SK-N-SH treated with all-trans-retinoic acid at 6 μM for 48 hours (cell line): Measurements from ENCODE around the gene RBFOX2.
A peak's percentile ranks its signal among the peaks of the same experiment; 100 is the strongest.

Source experiments
- ATAC-seq: fragments of 200-7000 bp; cut with Tn5 transposase; 3 replicates; pipeline ENCODE4 v1.9.1; 2020; ENCODE audit warnings: mild to moderate bottlenecking, moderate library complexity
- BACH2 ChIP-seq: fragments of 250-450 bp; sonication (Bioruptor Pico); IDR thresholded peaks from 2 replicates; pipeline ENCODE4 v1.9.0; 2021; ENCODE audit warnings: mild to moderate bottlenecking, borderline replicate concordance
- CSDC2 ChIP-seq: fragments of 250-450 bp; sonication (Bioruptor Pico); IDR thresholded peaks from 2 replicates; pipeline ENCODE4 v1.5.0; 2020; ENCODE audit warnings: mild to moderate bottlenecking, moderate library complexity
- ESRRG ChIP-seq: fragments of 250-450 bp; sonication (Bioruptor Pico); IDR thresholded peaks from 2 replicates; pipeline ENCODE4 v1.6.1; 2021; ENCODE audit warnings: mild to moderate bottlenecking
- ISL1 ChIP-seq: fragments of 250-450 bp; sonication (Bioruptor Pico); IDR thresholded peaks from 2 replicates; pipeline ENCODE4 v2.1.2; 2022; ENCODE audit warnings: mild to moderate bottlenecking, moderate library complexity
- OSR1 ChIP-seq: fragments of 250-450 bp; sonication (Bioruptor Pico); IDR thresholded peaks from 2 replicates; pipeline ENCODE4 v1.8.0; 2022; ENCODE audit warnings: moderate library complexity, mild to moderate bottlenecking, inconsistent platforms
- PPARA ChIP-seq: fragments of 250-450 bp; sonication (Bioruptor Pico); IDR thresholded peaks from 2 replicates; pipeline ENCODE4 v1.5.0; 2020; ENCODE audit warnings: mild to moderate bottlenecking, borderline replicate concordance
- RARB ChIP-seq: fragments of 250-450 bp; sonication (Bioruptor Pico); IDR thresholded peaks from 2 replicates; pipeline ENCODE4 v1.8.0; 2021; ENCODE audit warnings: mild to moderate bottlenecking, moderate library complexity
- SNAI2 ChIP-seq: fragments of 250-450 bp; sonication (Bioruptor Pico); IDR thresholded peaks from 2 replicates; pipeline ENCODE4 v1.5.0; 2020; ENCODE audit warnings: mild to moderate bottlenecking, moderate library complexity
- TOX ChIP-seq: fragments of 250-450 bp; sonication (Bioruptor Pico); IDR thresholded peaks from 2 replicates; pipeline ENCODE4 v1.8.0; 2021; ENCODE audit warnings: mild to moderate bottlenecking, moderate library complexity, borderline replicate concordance
- ZC3H10 ChIP-seq: fragments of 250-450 bp; sonication (Bioruptor Pico); IDR thresholded peaks from 2 replicates; pipeline ENCODE4 v1.5.1; 2021; ENCODE audit warnings: mild to moderate bottlenecking, moderate library complexity
- ZFP3 ChIP-seq: fragments of 250-450 bp; sonication (Bioruptor Pico); IDR thresholded peaks from 2 replicates; pipeline ENCODE4 v1.5.0; 2020; ENCODE audit warnings: mild to moderate bottlenecking, moderate library complexity
- ZFP30 ChIP-seq: fragments of 450-650 bp; formaldehyde crosslinking; IDR thresholded peaks from 2 replicates; pipeline ENCODE4 v1.5.0; 2022; ENCODE audit warnings: mild to moderate bottlenecking, moderate library complexity
- ZNF565 ChIP-seq: fragments of 450-650 bp; formaldehyde crosslinking; conservative IDR thresholded peaks from 2 replicates; pipeline ENCODE4 v1.5.0; 2020; ENCODE audit warnings: low read depth, mild to moderate bottlenecking, moderate library complexity
- ZNF70 ChIP-seq: fragments of 450-650 bp; formaldehyde crosslinking; IDR thresholded peaks from 2 replicates; pipeline ENCODE4 v1.5.0; 2020; ENCODE audit warnings: mild to moderate bottlenecking, moderate library complexity
- TF ChIP-seq, protein P1 (sequence below): fragments of 250-450 bp; sonication (Bioruptor Pico); IDR thresholded peaks from 2 replicates; pipeline ENCODE4 v1.5.0; 2020; ENCODE audit warnings: mild to moderate bottlenecking, moderate library complexity
- TF ChIP-seq, protein P2 (sequence below): fragments of 250-450 bp; sonication (Bioruptor Pico); IDR thresholded peaks from 2 replicates; pipeline ENCODE4 v1.5.1; 2021; ENCODE audit warnings: mild to moderate bottlenecking, moderate library complexity
- TF ChIP-seq, protein P3 (sequence below): fragments of 250-450 bp; sonication (Bioruptor Pico); IDR thresholded peaks from 2 replicates; pipeline ENCODE4 v1.8.0; 2021; ENCODE audit warnings: low read depth, mild to moderate bottlenecking, moderate library complexity, borderline replicate concordance
- TF ChIP-seq, protein P4 (sequence below): fragments of 250-450 bp; sonication (Bioruptor Pico); IDR thresholded peaks from 2 replicates; pipeline ENCODE4 v1.8.0; 2020; ENCODE audit warnings: mild to moderate bottlenecking, moderate library complexity, borderline replicate concordance

RBFOX2 gene

DNA sequence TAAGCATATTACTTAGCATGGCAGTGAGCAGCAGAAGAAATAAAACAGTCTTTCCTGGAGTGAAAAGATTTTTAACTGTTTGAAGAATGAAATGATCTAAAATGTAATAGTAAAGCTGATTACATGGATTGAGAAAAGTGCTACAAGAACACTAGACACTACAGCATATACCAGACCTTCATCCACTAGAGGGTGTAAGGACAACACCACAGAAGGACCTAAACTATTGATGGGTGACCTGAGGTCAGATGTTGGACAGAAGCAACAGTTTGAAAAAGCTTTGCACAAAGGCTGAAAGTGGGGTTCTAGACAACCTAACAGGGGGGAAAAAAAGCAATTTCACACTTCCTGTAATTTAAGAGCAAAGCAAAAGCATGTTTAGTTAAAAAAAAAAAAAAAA is 97.7 kb downstream of the RBFOX2 start:
- TF ChIP-seq RARB (CRISPR knock-in tag) (no peak), PPARA (CRISPR knock-in tag) (no peak), OSR1 (CRISPR knock-in tag) (no peak), BACH2 (CRISPR knock-in tag) (no peak), ZNF565 (CRISPR knock-in tag) (no peak), ZFP30 (CRISPR knock-in tag) (no peak), TOX (CRISPR knock-in tag) (no peak), ZNF70 (CRISPR knock-in tag) (no peak), ESRRG (CRISPR knock-in tag) (no peak), ZC3H10 (CRISPR knock-in tag) (no peak)
- TF ChIP-seq, protein P1, sequence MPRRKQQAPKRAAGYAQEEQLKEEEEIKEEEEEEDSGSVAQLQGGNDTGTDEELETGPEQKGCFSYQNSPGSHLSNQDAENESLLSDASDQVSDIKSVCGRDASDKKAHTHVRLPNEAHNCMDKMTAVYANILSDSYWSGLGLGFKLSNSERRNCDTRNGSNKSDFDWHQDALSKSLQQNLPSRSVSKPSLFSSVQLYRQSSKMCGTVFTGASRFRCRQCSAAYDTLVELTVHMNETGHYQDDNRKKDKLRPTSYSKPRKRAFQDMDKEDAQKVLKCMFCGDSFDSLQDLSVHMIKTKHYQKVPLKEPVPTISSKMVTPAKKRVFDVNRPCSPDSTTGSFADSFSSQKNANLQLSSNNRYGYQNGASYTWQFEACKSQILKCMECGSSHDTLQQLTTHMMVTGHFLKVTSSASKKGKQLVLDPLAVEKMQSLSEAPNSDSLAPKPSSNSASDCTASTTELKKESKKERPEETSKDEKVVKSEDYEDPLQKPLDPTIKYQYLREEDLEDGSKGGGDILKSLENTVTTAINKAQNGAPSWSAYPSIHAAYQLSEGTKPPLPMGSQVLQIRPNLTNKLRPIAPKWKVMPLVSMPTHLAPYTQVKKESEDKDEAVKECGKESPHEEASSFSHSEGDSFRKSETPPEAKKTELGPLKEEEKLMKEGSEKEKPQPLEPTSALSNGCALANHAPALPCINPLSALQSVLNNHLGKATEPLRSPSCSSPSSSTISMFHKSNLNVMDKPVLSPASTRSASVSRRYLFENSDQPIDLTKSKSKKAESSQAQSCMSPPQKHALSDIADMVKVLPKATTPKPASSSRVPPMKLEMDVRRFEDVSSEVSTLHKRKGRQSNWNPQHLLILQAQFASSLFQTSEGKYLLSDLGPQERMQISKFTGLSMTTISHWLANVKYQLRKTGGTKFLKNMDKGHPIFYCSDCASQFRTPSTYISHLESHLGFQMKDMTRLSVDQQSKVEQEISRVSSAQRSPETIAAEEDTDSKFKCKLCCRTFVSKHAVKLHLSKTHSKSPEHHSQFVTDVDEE = no peak
- TF ChIP-seq, protein P2, sequence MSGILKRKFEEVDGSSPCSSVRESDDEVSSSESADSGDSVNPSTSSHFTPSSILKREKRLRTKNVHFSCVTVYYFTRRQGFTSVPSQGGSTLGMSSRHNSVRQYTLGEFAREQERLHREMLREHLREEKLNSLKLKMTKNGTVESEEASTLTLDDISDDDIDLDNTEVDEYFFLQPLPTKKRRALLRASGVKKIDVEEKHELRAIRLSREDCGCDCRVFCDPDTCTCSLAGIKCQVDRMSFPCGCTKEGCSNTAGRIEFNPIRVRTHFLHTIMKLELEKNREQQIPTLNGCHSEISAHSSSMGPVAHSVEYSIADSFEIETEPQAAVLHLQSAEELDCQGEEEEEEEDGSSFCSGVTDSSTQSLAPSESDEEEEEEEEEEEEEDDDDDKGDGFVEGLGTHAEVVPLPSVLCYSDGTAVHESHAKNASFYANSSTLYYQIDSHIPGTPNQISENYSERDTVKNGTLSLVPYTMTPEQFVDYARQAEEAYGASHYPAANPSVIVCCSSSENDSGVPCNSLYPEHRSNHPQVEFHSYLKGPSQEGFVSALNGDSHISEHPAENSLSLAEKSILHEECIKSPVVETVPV (CRISPR knock-in tag) = no peak
- TF ChIP-seq, protein P3, sequence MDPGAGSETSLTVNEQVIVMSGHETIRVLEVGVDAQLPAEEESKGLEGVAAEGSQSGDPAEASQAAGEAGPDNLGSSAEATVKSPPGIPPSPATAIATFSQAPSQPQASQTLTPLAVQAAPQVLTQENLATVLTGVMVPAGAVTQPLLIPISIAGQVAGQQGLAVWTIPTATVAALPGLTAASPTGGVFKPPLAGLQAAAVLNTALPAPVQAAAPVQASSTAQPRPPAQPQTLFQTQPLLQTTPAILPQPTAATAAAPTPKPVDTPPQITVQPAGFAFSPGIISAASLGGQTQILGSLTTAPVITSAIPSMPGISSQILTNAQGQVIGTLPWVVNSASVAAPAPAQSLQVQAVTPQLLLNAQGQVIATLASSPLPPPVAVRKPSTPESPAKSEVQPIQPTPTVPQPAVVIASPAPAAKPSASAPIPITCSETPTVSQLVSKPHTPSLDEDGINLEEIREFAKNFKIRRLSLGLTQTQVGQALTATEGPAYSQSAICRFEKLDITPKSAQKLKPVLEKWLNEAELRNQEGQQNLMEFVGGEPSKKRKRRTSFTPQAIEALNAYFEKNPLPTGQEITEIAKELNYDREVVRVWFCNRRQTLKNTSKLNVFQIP (CRISPR knock-in tag) = no peak
- TF ChIP-seq, all 23 proteins: peak for 0
- ATAC-seq = peak; percentile 99

DNA sequence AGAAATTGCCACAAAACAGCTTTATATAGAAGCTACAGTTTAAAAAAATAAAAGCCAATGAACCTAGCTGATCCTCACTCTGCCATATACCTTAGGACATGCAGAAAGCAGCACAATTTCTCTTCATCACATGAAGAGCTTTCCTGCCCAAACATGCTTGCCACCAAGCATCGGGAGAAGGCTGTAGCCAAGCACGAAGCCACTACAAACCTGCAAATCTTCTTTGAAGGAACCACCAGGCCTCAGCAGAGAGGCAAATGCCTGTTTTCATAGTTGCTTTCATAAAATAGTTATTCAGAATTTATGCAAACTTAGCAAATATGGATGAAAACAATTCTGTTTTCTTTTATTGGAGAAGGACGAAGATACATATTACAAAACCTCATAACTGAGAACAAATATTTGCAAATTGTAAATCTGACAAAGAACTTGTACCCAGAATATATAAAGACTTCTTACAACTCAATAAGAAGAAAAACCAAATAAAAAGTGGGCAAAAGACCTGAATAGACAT is 100.3 kb downstream of the RBFOX2 start:
- TF ChIP-seq PPARA (CRISPR knock-in tag) = no peak
- TF ChIP-seq, protein P1 = no peak
- TF ChIP-seq, protein P2 (CRISPR knock-in tag) = no peak
- no peak for TF ChIP-seq ZC3H10 (CRISPR knock-in tag)
- no peak for TF ChIP-seq CSDC2 (CRISPR knock-in tag)
- no peak for TF ChIP-seq BACH2 (CRISPR knock-in tag)
- TF ChIP-seq SNAI2 (CRISPR knock-in tag) = no peak
- TF ChIP-seq ZFP3 (CRISPR knock-in tag) = no peak
- TF ChIP-seq ISL1 (CRISPR knock-in tag) = no peak
- TF ChIP-seq OSR1 (CRISPR knock-in tag) = no peak
- TF ChIP-seq, protein P4, sequence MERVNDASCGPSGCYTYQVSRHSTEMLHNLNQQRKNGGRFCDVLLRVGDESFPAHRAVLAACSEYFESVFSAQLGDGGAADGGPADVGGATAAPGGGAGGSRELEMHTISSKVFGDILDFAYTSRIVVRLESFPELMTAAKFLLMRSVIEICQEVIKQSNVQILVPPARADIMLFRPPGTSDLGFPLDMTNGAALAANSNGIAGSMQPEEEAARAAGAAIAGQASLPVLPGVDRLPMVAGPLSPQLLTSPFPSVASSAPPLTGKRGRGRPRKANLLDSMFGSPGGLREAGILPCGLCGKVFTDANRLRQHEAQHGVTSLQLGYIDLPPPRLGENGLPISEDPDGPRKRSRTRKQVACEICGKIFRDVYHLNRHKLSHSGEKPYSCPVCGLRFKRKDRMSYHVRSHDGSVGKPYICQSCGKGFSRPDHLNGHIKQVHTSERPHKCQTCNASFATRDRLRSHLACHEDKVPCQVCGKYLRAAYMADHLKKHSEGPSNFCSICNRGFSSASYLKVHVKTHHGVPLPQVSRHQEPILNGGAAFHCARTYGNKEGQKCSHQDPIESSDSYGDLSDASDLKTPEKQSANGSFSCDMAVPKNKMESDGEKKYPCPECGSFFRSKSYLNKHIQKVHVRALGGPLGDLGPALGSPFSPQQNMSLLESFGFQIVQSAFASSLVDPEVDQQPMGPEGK (CRISPR knock-in tag) = no peak
- TF ChIP-seq ZNF70 (CRISPR knock-in tag) = no peak
- TF ChIP-seq, protein P3 (CRISPR knock-in tag) = no peak
- no peak for ATAC-seq
